Articular chondrocyte of knee joint (primary cell): ENCODE data around the gene C2orf81. TPM values are rescaled to one million over a fixed set of nuclear protein-coding genes. Genes with fewer than 3 reads are reported as not detected.

Experiments
- total RNA-seq: library from RNA; depleted of rRNA; stranded (reverse); fragments of >200 nt; gene quantifications from 2 replicates; pipeline ENCODE4 v1.2.3, GENCODE V29; 2012

C2orf81 gene
- 1.3 and 1.7 TPM in 2 replicates for total RNA-seq

GRCh38 chr2:74421221-74421870 lies at the start of gene C2orf81, which contains the start of gene WDR54:
C2orf81 (minus strand) TSS chr2:74421619; CDS start chr2:74421560, 59 bp downstream.
WDR54 (plus strand) TSS chr2:74421730; CDS start chr2:74422154, 424 bp downstream.

GRCh38 chr2:74458132-74458937 lies 36.9 kb upstream of the C2orf81 start, which contains the start of gene WBP1:
WBP1 (plus strand) TSS chr2:74458438; CDS start chr2:74458603, 165 bp downstream.

GRCh38 chr2:74454654-74455511 lies 33.5 kb upstream of the C2orf81 start, which contains the start of gene INO80B:
INO80B (plus strand) TSS chr2:74455087; CDS start chr2:74455117, 30 bp downstream.

GRCh38 chr2:74441690-74442482 lies 20.5 kb upstream of the C2orf81 start, which contains the start of gene RTKN:
RTKN (minus strand) TSS chr2:74441937; CDS start chr2:74441816, 121 bp downstream.

DNA sequence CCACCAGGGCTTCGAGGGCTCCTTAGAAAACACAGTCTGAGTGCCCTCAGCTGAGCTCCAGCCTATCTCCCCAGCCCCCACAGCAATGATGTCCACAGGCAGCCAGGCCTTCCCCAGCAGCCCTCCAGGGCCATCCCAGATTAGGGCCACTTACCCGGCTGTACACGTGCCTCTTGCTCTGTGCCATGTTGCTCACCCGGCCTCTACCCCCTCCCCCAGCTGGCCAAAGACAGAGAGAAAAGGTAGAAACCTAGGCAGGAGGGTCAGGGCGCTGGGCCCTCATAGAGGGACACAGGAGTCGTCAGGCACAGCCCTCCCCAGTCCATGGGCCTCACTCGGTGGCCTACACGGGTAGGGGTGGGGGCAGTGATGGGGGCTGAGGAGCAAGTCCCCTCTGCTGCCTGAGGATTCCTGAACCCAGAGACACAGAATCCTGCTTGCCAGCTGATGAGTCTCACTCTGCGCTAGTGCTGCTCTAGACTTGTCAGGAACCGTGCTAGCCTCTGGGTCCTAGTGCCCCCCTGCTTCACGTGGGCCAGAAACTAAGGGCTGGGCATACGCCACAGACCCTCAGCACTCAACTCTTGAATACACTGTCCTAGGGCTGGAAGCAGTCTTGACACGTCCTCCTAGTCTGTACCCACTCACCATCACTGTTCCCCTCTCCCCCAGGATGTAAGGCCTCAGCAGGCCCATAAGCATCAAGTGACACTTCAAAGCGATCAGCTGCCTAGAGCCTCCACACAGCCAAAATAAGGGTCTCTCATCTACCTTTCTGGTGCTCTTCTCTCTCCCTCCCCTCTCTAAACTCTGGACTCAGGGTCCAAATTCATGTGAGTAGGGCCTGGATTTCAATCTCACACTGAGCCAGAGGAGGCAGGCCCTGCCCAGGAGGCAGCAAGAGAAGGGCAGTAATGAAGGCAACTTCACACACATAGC lies 41.3 kb downstream of the C2orf81 start, which contains the start of gene DCTN1:
Gene DCTN1 (minus strand): TSS at position 461 of the 939 bp plus-strand sequence. CDS start 274 bp downstream, at position 187.

Other genes starting within 250 kb of the C2orf81 start
- gene MOB1A, start 242.7 kb downstream of the C2orf81 start, total RNA-seq = 164 and 165 TPM in 2 replicates
- 117 and 136 TPM in 2 replicates for gene MTHFD2, start 223.0 kb downstream of the C2orf81 start, total RNA-seq
- 2.2 and 2.7 TPM in 2 replicates for gene SLC4A5, start 78.2 kb downstream of the C2orf81 start, total RNA-seq
- gene DCTN1, start 41.3 kb downstream of the C2orf81 start, total RNA-seq = 141 and 144 TPM in 2 replicates
- gene WDR54, start 111 bp upstream of the C2orf81 start, total RNA-seq = 18.3 and 19.7 TPM in 2 replicates
- 14.4 and 16.5 TPM in 2 replicates for gene RTKN, start 20.3 kb upstream of the C2orf81 start, total RNA-seq
- gene INO80B, start 33.5 kb upstream of the C2orf81 start, total RNA-seq = 12.2 and 12.3 TPM in 2 replicates
- 31.6 and 33.8 TPM in 2 replicates for gene WBP1, start 36.8 kb upstream of the C2orf81 start, total RNA-seq
- 28.9 and 30.8 TPM in 2 replicates for gene MOGS, start 43.8 kb upstream of the C2orf81 start, total RNA-seq
- 17.6 and 21.7 TPM in 2 replicates for gene MRPL53, start 51.1 kb upstream of the C2orf81 start, total RNA-seq
- 15.0 and 20.8 TPM in 2 replicates for gene CCDC142, start 61.4 kb upstream of the C2orf81 start, total RNA-seq
- 11.4 and 14.6 TPM in 2 replicates for gene TTC31, start 61.5 kb upstream of the C2orf81 start, total RNA-seq
- 2.2 and 3.3 TPM in 2 replicates for gene LBX2, start 78.0 kb upstream of the C2orf81 start, total RNA-seq
- gene PCGF1, start 86.1 kb upstream of the C2orf81 start, total RNA-seq = 15.8 and 18.2 TPM in 2 replicates
- 0.11 and 0.13 TPM in 2 replicates for gene TLX2, start 92.8 kb upstream of the C2orf81 start, total RNA-seq
- gene DQX1, start 104.6 kb upstream of the C2orf81 start, total RNA-seq = not detected in 2 replicates
- 60.6 and 64.5 TPM in 2 replicates for gene AUP1, start 108.1 kb upstream of the C2orf81 start, total RNA-seq
- gene HTRA2, start 108.3 kb upstream of the C2orf81 start, total RNA-seq = 21.0 and 23.7 TPM in 2 replicates
- 162 and 188 TPM in 2 replicates for gene LOXL3, start 132.3 kb upstream of the C2orf81 start, total RNA-seq
- 58.1 and 87.9 TPM in 2 replicates for gene DOK1, start 133.1 kb upstream of the C2orf81 start, total RNA-seq
- gene M1AP, start 226.7 kb upstream of the C2orf81 start, total RNA-seq = 0.26 and 0.43 TPM in 2 replicates
- 5.9 and 6.1 TPM in 2 replicates for gene SEMA4F, start 232.6 kb upstream of the C2orf81 start, total RNA-seq